Neural progenitor cell (in vitro differentiated cells): ENCODE data around the gene MGST2. TPM values are rescaled to one million over a fixed set of nuclear protein-coding genes. Genes with fewer than 3 reads are reported as not detected.

Experiments
- DNase-seq: peaks from one replicate; pipeline ENCODE4 v3.0.0-alpha.2; 2016; ENCODE audit warnings: low spot score
- H2AFZ ChIP-seq: fragments of 200-600 bp; sonication (generic); replicated peaks from 2 replicates; pipeline ENCODE4 v1.6.1; 2016; ENCODE audit warnings: antibody characterized with exemption
- H3F3A ChIP-seq: fragments of 200-600 bp; sonication (generic); 2 replicates; pipeline ENCODE4 v1.6.1; 2016; ENCODE audit warnings: antibody characterized with exemption, low read depth
- H3K27ac ChIP-seq: fragments of 200-600 bp; sonication (generic); 2 replicates; pipeline ENCODE4 v1.5.1; 2016; ENCODE audit warnings: mild to moderate bottlenecking
- H3K27me3 ChIP-seq: fragments of 200-600 bp; sonication (generic); 2 replicates; pipeline ENCODE4 v1.6.1; 2016; ENCODE audit warnings: mild to moderate bottlenecking, moderate library complexity
- H3K36me3 ChIP-seq: fragments of 200-600 bp; sonication (generic); 2 replicates; pipeline ENCODE4 v1.5.1; 2016
- H3K4me1 ChIP-seq: fragments of 200-600 bp; sonication (generic); 2 replicates; pipeline ENCODE4 v1.6.1; 2016; ENCODE audit warnings: mixed run types
- H3K4me2 ChIP-seq: fragments of 200-600 bp; sonication (generic); 2 replicates; pipeline ENCODE4 v1.6.1; 2016
- H3K4me3 ChIP-seq: fragments of 200-600 bp; sonication (generic); 2 replicates; pipeline ENCODE4 v1.5.1; 2016
- H3K79me2 ChIP-seq: fragments of 200-600 bp; sonication (generic); 2 replicates; pipeline ENCODE4 v1.6.1; 2016; ENCODE audit warnings: low read depth
- H3K9ac ChIP-seq: fragments of 200-600 bp; sonication (generic); 2 replicates; pipeline ENCODE4 v1.6.1; 2016
- H3K9me3 ChIP-seq: fragments of 200-600 bp; sonication (generic); 2 replicates; pipeline ENCODE4 v1.5.1; 2016; ENCODE audit warnings: low read depth
- H4K20me1 ChIP-seq: fragments of 200-600 bp; sonication (generic); 2 replicates; pipeline ENCODE4 v1.6.1; 2016; ENCODE audit warnings: low read depth
- H3K27ac Mint-ChIP-seq: 3 replicates; pipeline ENCODE4 v1.8.0; 2021; ENCODE audit warnings: mixed read lengths
- H3K27me3 Mint-ChIP-seq: 2 replicates; pipeline ENCODE4 v1.8.0; 2022; ENCODE audit warnings: low read depth, mild to moderate bottlenecking, inconsistent platforms, moderate library complexity, mixed read lengths; ENCODE audit not compliant: insufficient read depth
- H3K36me3 Mint-ChIP-seq: 3 replicates; pipeline ENCODE4 v1.8.0; 2021; ENCODE audit warnings: mixed read lengths
- H3K4me1 Mint-ChIP-seq: 3 replicates; pipeline ENCODE4 v1.8.0; 2021; ENCODE audit warnings: mixed read lengths
- H3K4me3 Mint-ChIP-seq: 3 replicates; pipeline ENCODE4 v1.8.0; 2021; ENCODE audit warnings: mild to moderate bottlenecking, moderate library complexity, mixed read lengths
- H3K9me3 Mint-ChIP-seq: 3 replicates; pipeline ENCODE4 v1.8.0; 2020; ENCODE audit warnings: mixed read lengths
- EZH2 ChIP-seq: fragments of 200-600 bp; sonication (generic); IDR thresholded peaks from 2 replicates; pipeline ENCODE4 v1.6.1; 2017; ENCODE audit warnings: antibody characterized with exemption, mild to moderate bottlenecking, moderate library complexity
- EZH2phosphoT487 ChIP-seq: fragments of 200-600 bp; sonication (generic); IDR thresholded peaks from 2 replicates; pipeline ENCODE4 v1.6.1; 2017; ENCODE audit warnings: antibody characterized with exemption
- total RNA-seq: library from RNA; depleted of rRNA; stranded (reverse); fragments of >200 nt; gene quantifications from 2 replicates; pipeline ENCODE4 v1.2.3, GENCODE V29; 2015; ENCODE audit warnings: low replicate concordance
- TF ChIP-seq, protein P1 (sequence below): fragments of 200-600 bp; sonication (generic); IDR thresholded peaks from 2 replicates; pipeline ENCODE4 v1.5.1; 2017; ENCODE audit warnings: antibody characterized with exemption, mild to moderate bottlenecking

Gene MGST2
- total RNA-seq, 1 donor from 2014 or later = 4.4 TPM

DNA sequence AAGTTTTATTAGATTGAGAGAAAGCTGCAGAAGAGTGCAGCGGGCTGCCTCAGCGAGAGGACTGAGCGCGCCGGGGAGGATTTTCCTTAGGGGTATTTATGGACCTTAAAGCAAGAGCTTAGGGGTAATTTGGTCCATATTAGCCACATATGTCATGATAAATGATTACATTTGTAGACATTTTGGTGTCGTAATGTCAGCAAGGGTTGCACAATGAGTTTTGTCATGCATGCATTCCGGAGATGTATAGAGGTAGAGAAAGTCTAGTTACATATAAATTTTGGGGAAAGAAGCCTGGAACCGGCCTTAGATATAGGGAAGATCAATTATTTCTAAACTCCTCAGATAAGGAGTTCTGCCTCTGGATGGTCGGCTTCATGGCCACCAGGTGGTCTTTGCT is 10.0 kb downstream of the MGST2 start:
- H3K4me1 Mint-ChIP-seq = peaks cover 4% of the 10 kb centered on the region
- peaks cover 2% of the 10 kb centered on the region for H3K27me3 Mint-ChIP-seq
- no peak for DNase-seq
- Histone ChIP-seq H3K27me3 (no peaks in the 10 kb centered on the region), H3K4me3 (no peak overlapping the region), H3F3A (no peaks in the 10 kb centered on the region), H3K4me2 (no peak overlapping the region), H2AFZ (no peak overlapping the region), H3K79me2 (no peaks in the 10 kb centered on the region), H3K4me1 (peaks cover 5% of the 10 kb centered on the region), H3K9ac (no peak overlapping the region), H3K36me3 (no peaks in the 10 kb centered on the region), H4K20me1 (no peaks in the 10 kb centered on the region), H3K27ac (no peak overlapping the region), H3K9me3 (no peaks in the 10 kb centered on the region)
- TF ChIP-seq EZH2 (no peak), EZH2phosphoT487 (no peak)
- TF ChIP-seq, protein P1, sequence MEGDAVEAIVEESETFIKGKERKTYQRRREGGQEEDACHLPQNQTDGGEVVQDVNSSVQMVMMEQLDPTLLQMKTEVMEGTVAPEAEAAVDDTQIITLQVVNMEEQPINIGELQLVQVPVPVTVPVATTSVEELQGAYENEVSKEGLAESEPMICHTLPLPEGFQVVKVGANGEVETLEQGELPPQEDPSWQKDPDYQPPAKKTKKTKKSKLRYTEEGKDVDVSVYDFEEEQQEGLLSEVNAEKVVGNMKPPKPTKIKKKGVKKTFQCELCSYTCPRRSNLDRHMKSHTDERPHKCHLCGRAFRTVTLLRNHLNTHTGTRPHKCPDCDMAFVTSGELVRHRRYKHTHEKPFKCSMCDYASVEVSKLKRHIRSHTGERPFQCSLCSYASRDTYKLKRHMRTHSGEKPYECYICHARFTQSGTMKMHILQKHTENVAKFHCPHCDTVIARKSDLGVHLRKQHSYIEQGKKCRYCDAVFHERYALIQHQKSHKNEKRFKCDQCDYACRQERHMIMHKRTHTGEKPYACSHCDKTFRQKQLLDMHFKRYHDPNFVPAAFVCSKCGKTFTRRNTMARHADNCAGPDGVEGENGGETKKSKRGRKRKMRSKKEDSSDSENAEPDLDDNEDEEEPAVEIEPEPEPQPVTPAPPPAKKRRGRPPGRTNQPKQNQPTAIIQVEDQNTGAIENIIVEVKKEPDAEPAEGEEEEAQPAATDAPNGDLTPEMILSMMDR = no peak
- peaks cover 3% of the 10 kb centered on the region for H3K9me3 Mint-ChIP-seq
- no peak overlapping the region for H3K4me3 Mint-ChIP-seq
- peaks cover 24% of the 10 kb centered on the region for H3K36me3 Mint-ChIP-seq
- no peak overlapping the region for H3K27ac Mint-ChIP-seq

DNA sequence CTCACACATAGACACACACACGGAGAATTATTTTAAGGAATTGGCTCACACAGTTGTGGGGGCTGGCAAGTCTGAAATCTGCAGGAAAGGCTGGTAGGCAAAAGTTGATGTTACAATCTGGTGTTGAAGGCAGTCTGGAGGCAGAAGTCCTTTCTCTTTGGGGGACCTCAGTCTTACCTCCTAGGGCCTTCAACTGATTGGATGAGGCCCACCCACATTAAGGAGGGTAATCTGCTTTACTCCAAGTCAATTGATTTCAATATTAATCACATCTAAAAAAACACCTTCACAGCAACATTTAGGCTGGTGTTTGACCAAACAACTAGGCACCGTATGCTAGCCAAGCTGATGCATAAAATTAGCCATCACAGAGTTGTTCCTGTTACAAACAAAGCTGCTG is 10.7 kb downstream of the MGST2 start:
- no peaks in the 10 kb centered on the region for H3K4me1 Mint-ChIP-seq
- no peaks in the 10 kb centered on the region for H3K79me2 ChIP-seq

DNA sequence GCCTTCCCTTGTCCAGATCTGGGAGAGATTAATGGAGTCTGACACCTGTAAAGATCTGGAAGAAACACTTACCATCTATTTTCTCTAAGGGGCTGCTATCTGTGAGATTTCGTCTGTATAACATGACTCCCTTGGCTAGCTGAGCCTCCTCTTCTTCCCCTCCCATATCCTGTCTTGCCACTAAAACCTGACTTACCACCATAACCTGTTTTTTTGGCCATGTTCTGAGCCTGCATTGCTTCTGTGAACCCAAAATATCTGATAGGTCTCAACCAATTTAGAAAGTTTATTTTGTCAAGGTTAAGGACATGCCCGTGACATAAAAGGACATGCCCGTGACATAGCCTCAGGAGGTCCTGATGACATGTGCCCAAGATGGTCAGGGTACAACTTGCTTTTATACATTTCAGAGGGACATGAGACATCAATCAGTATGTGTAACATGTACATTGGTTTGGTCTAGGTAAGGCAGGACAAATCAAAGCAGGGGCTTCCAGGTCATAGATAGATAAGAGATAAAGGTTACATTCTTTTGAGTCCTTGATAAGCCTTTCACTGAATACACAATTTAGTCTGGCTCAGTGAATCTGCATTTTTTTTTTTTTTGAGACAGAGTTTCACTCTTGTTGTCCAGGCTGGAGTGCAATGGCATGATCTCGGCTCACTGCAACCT is 11.4 kb downstream of the MGST2 start:
- H3K27ac Mint-ChIP-seq = no peak overlapping the region
- Histone ChIP-seq H3K9me3 (no peaks in the 10 kb centered on the region), H3K27me3 (no peaks in the 10 kb centered on the region), H3K9ac (no peak overlapping the region), H3K4me1 (no peaks in the 10 kb centered on the region), H3K27ac (no peak overlapping the region), H3F3A (no peaks in the 10 kb centered on the region), H3K36me3 (no peaks in the 10 kb centered on the region), H3K79me2 (no peaks in the 10 kb centered on the region), H3K4me2 (no peak overlapping the region), H3K4me3 (no peak overlapping the region), H2AFZ (no peak overlapping the region), H4K20me1 (no peaks in the 10 kb centered on the region)
- no peaks in the 10 kb centered on the region for H3K27me3 Mint-ChIP-seq
- no peak overlapping the region for H3K4me3 Mint-ChIP-seq
- TF ChIP-seq EZH2phosphoT487 (no peak), EZH2 (no peak)
- TF ChIP-seq, protein P1 = no peak
- no peaks in the 10 kb centered on the region for H3K9me3 Mint-ChIP-seq
- peaks cover 1% of the 10 kb centered on the region for H3K4me1 Mint-ChIP-seq
- H3K36me3 Mint-ChIP-seq = peaks cover 25% of the 10 kb centered on the region
- DNase-seq = no peak

More for the DNA sequence above, 10.7 kb downstream of the MGST2 start:
- H3K4me1 ChIP-seq = no peaks in the 10 kb centered on the region
- H4K20me1 ChIP-seq = no peaks in the 10 kb centered on the region
- no peak overlapping the region for H2AFZ ChIP-seq
- no peaks in the 10 kb centered on the region for H3K9me3 Mint-ChIP-seq
- no peak overlapping the region for H3K4me3 Mint-ChIP-seq
- TF ChIP-seq EZH2 (no peak), EZH2phosphoT487 (no peak)
- TF ChIP-seq, protein P1 = no peak
- H3K36me3 Mint-ChIP-seq = peaks cover 25% of the 10 kb centered on the region
- H3K27ac ChIP-seq = no peak overlapping the region
- no peak overlapping the region for H3K4me3 ChIP-seq
- H3F3A ChIP-seq = no peaks in the 10 kb centered on the region
- no peaks in the 10 kb centered on the region for H3K9me3 ChIP-seq
- H3K9ac ChIP-seq = no peak overlapping the region
- H3K36me3 ChIP-seq = no peaks in the 10 kb centered on the region
- peaks cover 2% of the 10 kb centered on the region for H3K27me3 Mint-ChIP-seq
- H3K27me3 ChIP-seq = no peaks in the 10 kb centered on the region
- H3K4me2 ChIP-seq = no peak overlapping the region
- no peak overlapping the region for H3K27ac Mint-ChIP-seq
- DNase-seq = no peak
